ENCODE measurements around the gene HTRA2.

HTRA2 gene

DNA sequence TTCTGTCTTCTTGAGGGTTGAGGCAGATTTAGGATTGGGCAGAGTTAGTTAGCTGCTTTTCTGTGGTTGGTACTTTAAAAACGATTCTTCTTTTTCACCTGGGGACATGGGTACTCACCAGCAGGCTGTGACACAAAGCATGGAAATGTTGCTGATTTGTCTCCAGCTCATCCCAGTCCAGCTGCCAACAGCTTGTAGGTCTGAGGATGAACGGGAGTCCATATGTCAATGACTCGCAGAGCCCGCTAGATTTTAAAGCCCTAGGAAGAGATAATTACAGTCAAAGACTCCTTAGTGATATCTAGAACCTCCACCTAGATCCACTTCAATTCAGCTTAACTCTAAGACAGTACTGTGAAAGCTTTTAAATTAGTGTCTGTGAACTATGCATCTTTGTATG is 45.6 kb downstream of the HTRA2 start:
- no peaks in the 10 kb centered on the region for H3K36me3 ChIP-seq (ENCODE audit: control insufficient read depth, insufficient read depth, low read length)
- no peaks in the 10 kb centered on the region for H3K4me1 ChIP-seq
- no peaks in the 10 kb centered on the region for H3K27me3 ChIP-seq (ENCODE audit: control insufficient read depth, insufficient read depth, low read length)
- H3K9ac ChIP-seq = no peak overlapping the region
- H3K4me2 ChIP-seq (ENCODE audit: low read length) = no peak overlapping the region
- TF ChIP-seq, protein P1, sequence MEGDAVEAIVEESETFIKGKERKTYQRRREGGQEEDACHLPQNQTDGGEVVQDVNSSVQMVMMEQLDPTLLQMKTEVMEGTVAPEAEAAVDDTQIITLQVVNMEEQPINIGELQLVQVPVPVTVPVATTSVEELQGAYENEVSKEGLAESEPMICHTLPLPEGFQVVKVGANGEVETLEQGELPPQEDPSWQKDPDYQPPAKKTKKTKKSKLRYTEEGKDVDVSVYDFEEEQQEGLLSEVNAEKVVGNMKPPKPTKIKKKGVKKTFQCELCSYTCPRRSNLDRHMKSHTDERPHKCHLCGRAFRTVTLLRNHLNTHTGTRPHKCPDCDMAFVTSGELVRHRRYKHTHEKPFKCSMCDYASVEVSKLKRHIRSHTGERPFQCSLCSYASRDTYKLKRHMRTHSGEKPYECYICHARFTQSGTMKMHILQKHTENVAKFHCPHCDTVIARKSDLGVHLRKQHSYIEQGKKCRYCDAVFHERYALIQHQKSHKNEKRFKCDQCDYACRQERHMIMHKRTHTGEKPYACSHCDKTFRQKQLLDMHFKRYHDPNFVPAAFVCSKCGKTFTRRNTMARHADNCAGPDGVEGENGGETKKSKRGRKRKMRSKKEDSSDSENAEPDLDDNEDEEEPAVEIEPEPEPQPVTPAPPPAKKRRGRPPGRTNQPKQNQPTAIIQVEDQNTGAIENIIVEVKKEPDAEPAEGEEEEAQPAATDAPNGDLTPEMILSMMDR (IDR thresholded peaks at IDR 0.05) = no peak
- H3K79me2 ChIP-seq = no peaks in the 10 kb centered on the region
- no peak overlapping the region for H2AFZ ChIP-seq
- H3K27ac ChIP-seq = no peak overlapping the region
- no peak overlapping the region for H3K4me3 ChIP-seq (ENCODE audit: low read depth, low read length)
- H3K9me3 ChIP-seq (ENCODE audit: control insufficient read depth, low read length) = no peaks in the 10 kb centered on the region

DNA sequence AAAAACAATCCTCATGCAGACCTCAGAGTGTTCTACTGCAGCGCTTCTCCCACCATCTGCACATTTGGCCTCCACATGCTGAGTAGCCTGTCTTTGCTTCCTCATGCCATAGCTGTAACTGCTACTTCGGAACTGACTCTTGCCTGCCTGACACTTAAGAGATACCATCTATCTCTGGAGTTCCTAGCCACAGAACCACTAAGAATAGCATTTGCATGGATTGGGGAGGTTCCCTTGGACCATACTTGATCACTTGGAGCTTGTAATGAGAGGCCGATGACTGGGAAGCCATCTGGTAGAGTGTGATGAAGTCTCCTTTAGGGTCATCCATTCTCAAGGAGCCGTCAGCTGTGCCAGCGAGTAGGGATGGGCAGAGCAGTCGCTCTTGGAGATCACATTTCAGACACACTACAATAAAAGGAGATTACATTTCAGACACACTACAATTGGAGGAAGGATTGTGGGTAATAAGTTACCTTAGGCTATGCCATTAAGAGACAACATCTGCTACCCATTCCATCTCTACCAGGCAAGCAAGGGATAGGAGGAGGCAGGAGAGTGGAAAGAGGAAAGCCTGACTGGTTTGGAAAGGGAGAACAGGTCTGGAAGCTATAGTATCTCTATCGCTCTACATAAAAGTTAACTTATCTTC is 46.6 kb downstream of the HTRA2 start:
- H3K36me3 ChIP-seq (ENCODE audit: control insufficient read depth, insufficient read depth, low read length) = no peaks in the 10 kb centered on the region
- no peak overlapping the region for H2AFZ ChIP-seq
- no peaks in the 10 kb centered on the region for H3K27me3 ChIP-seq (ENCODE audit: control insufficient read depth, insufficient read depth, low read length)
- H3K9me3 ChIP-seq (ENCODE audit: control insufficient read depth, low read length) = no peaks in the 10 kb centered on the region
- TF ChIP-seq, protein P1 (IDR thresholded peaks at IDR 0.05) = no peak
- H3K9ac ChIP-seq = no peak overlapping the region
- no peak overlapping the region for H3K4me3 ChIP-seq (ENCODE audit: low read depth, low read length)
- H3K27ac ChIP-seq = no peak overlapping the region
- H3K4me2 ChIP-seq (ENCODE audit: low read length) = no peak overlapping the region
- no peaks in the 10 kb centered on the region for H3K79me2 ChIP-seq
- H3K4me1 ChIP-seq = no peaks in the 10 kb centered on the region

DNA sequence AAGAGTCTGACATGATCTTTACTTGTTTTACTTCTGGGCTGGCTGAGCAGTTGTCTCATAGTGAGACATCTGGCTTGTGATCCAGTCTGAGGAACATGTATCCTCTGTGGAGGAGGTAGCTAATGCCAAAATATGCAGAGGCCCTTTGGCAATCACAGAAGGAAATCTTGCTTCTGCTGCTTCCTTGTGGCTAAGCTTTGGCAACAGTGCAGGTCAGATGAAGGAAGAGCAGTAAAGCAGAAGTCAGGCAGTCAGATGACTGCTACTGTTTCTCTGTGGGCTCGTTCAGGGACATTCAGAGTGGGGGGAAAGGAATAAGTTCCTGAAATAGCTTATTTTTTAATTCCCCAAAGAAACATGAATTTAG is 47.1 kb downstream of the HTRA2 start:
- Histone ChIP-seq H3K27ac (no peak overlapping the region), H3K79me2 (no peaks in the 10 kb centered on the region), H3K9me3 (ENCODE audit: control insufficient read depth, low read length) (no peaks in the 10 kb centered on the region), H3K4me2 (ENCODE audit: low read length) (no peak overlapping the region), H3K36me3 (ENCODE audit: control insufficient read depth, insufficient read depth, low read length) (no peaks in the 10 kb centered on the region), H3K9ac (no peak overlapping the region), H2AFZ (no peak overlapping the region), H3K4me3 (ENCODE audit: low read depth, low read length) (no peak overlapping the region), H3K27me3 (ENCODE audit: control insufficient read depth, insufficient read depth, low read length) (no peaks in the 10 kb centered on the region), H3K4me1 (no peaks in the 10 kb centered on the region)
- TF ChIP-seq, protein P1 (IDR thresholded peaks at IDR 0.05) = no peak

DNA sequence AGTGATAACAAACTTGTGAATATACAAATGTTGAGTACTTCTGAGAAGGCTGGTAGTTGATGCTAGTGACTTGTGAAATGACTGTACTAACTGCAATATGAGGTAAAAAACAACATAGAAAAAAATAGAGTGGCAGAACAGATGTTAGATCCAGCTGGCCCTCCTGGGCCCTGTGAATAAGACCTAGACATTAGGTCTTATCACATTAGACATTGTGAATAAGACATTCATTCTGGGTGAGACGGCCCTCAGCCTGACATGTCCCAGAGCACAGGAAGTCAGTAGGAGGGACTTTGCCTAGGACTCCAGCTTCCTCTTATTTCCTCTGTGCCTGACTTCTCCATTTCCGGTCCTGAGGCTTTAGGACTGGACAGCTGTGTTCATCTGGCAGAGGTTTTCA is 47.7 kb downstream of the HTRA2 start:
- no peaks in the 10 kb centered on the region for H3K27me3 ChIP-seq (ENCODE audit: control insufficient read depth, insufficient read depth, low read length)
- no peak overlapping the region for H3K9ac ChIP-seq
- no peaks in the 10 kb centered on the region for H3K36me3 ChIP-seq (ENCODE audit: control insufficient read depth, insufficient read depth, low read length)
- H3K4me3 ChIP-seq (ENCODE audit: low read depth, low read length) = no peak overlapping the region
- peak overlapping the region; percentile 29 for H2AFZ ChIP-seq
- H3K27ac ChIP-seq = no peak overlapping the region
- TF ChIP-seq, protein P1 (IDR thresholded peaks at IDR 0.05) = no peak
- no peaks in the 10 kb centered on the region for H3K4me1 ChIP-seq
- no peaks in the 10 kb centered on the region for H3K79me2 ChIP-seq
- no peak overlapping the region for H3K4me2 ChIP-seq (ENCODE audit: low read length)
- no peaks in the 10 kb centered on the region for H3K9me3 ChIP-seq (ENCODE audit: control insufficient read depth, low read length)

DNA sequence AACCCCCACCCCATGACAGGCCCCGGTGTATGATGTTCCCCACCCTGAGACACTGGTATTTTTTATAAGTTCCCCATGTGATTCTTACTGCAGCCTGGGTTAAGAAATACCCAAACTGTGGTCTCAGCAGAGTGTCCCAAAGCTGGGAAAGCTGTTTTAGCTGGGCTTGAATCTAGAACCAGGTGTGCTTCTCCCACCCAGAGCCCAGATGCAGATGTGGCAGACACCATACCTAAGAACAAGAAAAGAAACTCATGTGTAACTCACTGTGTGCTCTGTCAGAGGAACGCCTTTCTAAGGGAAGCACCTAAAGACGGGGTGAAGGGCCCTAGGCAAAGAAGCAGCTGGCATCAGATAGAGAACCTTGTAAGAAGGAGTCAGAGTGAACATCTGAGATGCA is 48.7 kb downstream of the HTRA2 start:
- Histone ChIP-seq H3K4me3 (ENCODE audit: low read depth, low read length) (no peak overlapping the region), H3K79me2 (no peaks in the 10 kb centered on the region), H3K4me1 (no peaks in the 10 kb centered on the region), H2AFZ (no peak overlapping the region), H3K4me2 (ENCODE audit: low read length) (no peak overlapping the region), H3K9ac (no peak overlapping the region), H3K36me3 (ENCODE audit: control insufficient read depth, insufficient read depth, low read length) (no peaks in the 10 kb centered on the region), H3K27me3 (ENCODE audit: control insufficient read depth, insufficient read depth, low read length) (no peaks in the 10 kb centered on the region), H3K9me3 (ENCODE audit: control insufficient read depth, low read length) (no peaks in the 10 kb centered on the region), H3K27ac (no peak overlapping the region)
- TF ChIP-seq, protein P1 (IDR thresholded peaks at IDR 0.05) = no peak

Measured in parathyroid adenoma (tissue), 2 donors.